BLaER1 (cell line): Measurements from ENCODE around the gene IFT122.
"Not testable (repeated sequence)": the region's sequence is repeated elsewhere in the genome, so short reads cannot be mapped to it uniquely, and the experiment has no call there.

ENCODE experiments used
- H3K27ac ChIP-seq: shearing (Covaris generic); formaldehyde crosslinking; 2 replicates; pipeline ENCODE4 v1.8.1; 2022
- H3K27me3 ChIP-seq: shearing (Covaris generic); formaldehyde crosslinking; 2 replicates; pipeline ENCODE4 v1.8.1; 2022
- H3K36me3 ChIP-seq: shearing (Covaris generic); formaldehyde crosslinking; 2 replicates; pipeline ENCODE4 v1.8.1; 2022
- H3K4me1 ChIP-seq: shearing (Covaris generic); formaldehyde crosslinking; 2 replicates; pipeline ENCODE4 v1.8.1; 2022
- H3K4me2 ChIP-seq: shearing (Covaris generic); formaldehyde crosslinking; 2 replicates; pipeline ENCODE4 v1.8.1; 2022
- H3K4me3 ChIP-seq: shearing (Covaris generic); formaldehyde crosslinking; 2 replicates; pipeline ENCODE4 v1.8.1; 2022
- H3K9ac ChIP-seq: shearing (Covaris generic); formaldehyde crosslinking; 2 replicates; pipeline ENCODE4 v1.8.1; 2022
- H3K9me3 ChIP-seq: shearing (Covaris generic); formaldehyde crosslinking; 2 replicates; pipeline ENCODE4 v1.8.1; 2022
- H4K20me1 ChIP-seq: shearing (Covaris generic); formaldehyde crosslinking; 2 replicates; pipeline ENCODE4 v1.8.1; 2022
- Cebpa-rat ChIP-seq: shearing (Covaris generic); IDR thresholded peaks from 2 replicates; pipeline ENCODE4 v1.8.1; 2022

IFT122 gene

GRCh38 chr3:129439817-129440617 lies at the start of gene IFT122, which contains the start of gene MBD4:
IFT122 (plus strand) TSS chr3:129440224; CDS start chr3:129440331, 107 bp downstream.
MBD4 (minus strand) TSS chr3:129439948; CDS start chr3:129439833, 115 bp downstream.
- H4K20me1 ChIP-seq = no peaks in the 10 kb centered on the region
- no peaks in the 10 kb centered on the region for H3K27me3 ChIP-seq
- H3K9me3 ChIP-seq = no peaks in the 10 kb centered on the region
- H3K4me2 ChIP-seq = peak within 1 kb of the TSS; percentile 94
- peak within 1 kb of the TSS; percentile 92 for H3K27ac ChIP-seq
- H3K36me3 ChIP-seq = peaks cover 29% of the 10 kb centered on the region
- H3K4me1 ChIP-seq = peaks cover 64% of the 10 kb centered on the region
- TF ChIP-seq Cebpa-rat = peak; percentile 99
- peak within 1 kb of the TSS; percentile 87 for H3K4me3 ChIP-seq
- H3K9ac ChIP-seq = peak within 1 kb of the TSS; percentile 90

GRCh38 chr3:129391583-129391982 lies 48.4 kb upstream of the IFT122 start:
- H3K27me3 ChIP-seq, H3K27ac ChIP-seq, H3K4me2 ChIP-seq, H3K9ac ChIP-seq, H3K9me3 ChIP-seq, H3K4me3 ChIP-seq, H3K4me1 ChIP-seq: not testable (repeated sequence)
- H4K20me1 ChIP-seq = peaks cover 46% of the 10 kb centered on the region
- H3K36me3 ChIP-seq = peaks cover 98% of the 10 kb centered on the region

- H3K4me2 ChIP-seq, H3K9ac ChIP-seq, H3K9me3 ChIP-seq, H3K27ac ChIP-seq, H3K27me3 ChIP-seq, H3K4me3 ChIP-seq: not testable (repeated sequence)
- peaks cover 53% of the 10 kb centered on the region for H4K20me1 ChIP-seq
- H3K4me1 ChIP-seq = peaks cover 12% of the 10 kb centered on the region
- H3K36me3 ChIP-seq = peaks cover 99% of the 10 kb centered on the region
These were observed 47.7 kb upstream of the IFT122 start for GRCh38 chr3:129392106-129392887.

- Histone ChIP-seq H4K20me1 (peaks cover 62% of the 10 kb centered on the region), H3K9me3 (no peaks in the 10 kb centered on the region), H3K4me2 (no peak overlapping the region), H3K4me3 (no peak overlapping the region), H3K4me1 (peaks cover 21% of the 10 kb centered on the region), H3K27ac (no peak overlapping the region), H3K9ac (no peak overlapping the region), H3K27me3 (no peaks in the 10 kb centered on the region), H3K36me3 (peaks cover 94% of the 10 kb centered on the region)
- TF ChIP-seq Cebpa-rat = no peak
These were observed 46.8 kb upstream of the IFT122 start for GRCh38 chr3:129393271-129393670.

GRCh38 chr3:129393760-129394564 lies 46.1 kb upstream of the IFT122 start:
- not testable (repeated sequence) for H3K4me3 ChIP-seq, H3K4me2 ChIP-seq, H3K27ac ChIP-seq, H3K9me3 ChIP-seq, H3K27me3 ChIP-seq, H3K9ac ChIP-seq
- Histone ChIP-seq H3K36me3 (peaks cover 87% of the 10 kb centered on the region), H3K4me1 (peaks cover 25% of the 10 kb centered on the region), H4K20me1 (peaks cover 69% of the 10 kb centered on the region)

GRCh38 chr3:129398803-129399144 lies 41.2 kb upstream of the IFT122 start:
- no peaks in the 10 kb centered on the region for H3K27me3 ChIP-seq
- H3K4me2 ChIP-seq = peak overlapping the region; percentile 99
- peaks cover 33% of the 10 kb centered on the region for H3K4me1 ChIP-seq
- peaks cover 51% of the 10 kb centered on the region for H4K20me1 ChIP-seq
- H3K4me3 ChIP-seq = peak overlapping the region; percentile 86
- H3K9ac ChIP-seq = peak overlapping the region; percentile 91
- H3K27ac ChIP-seq = peak overlapping the region; percentile 96
- H3K36me3 ChIP-seq = peaks cover 40% of the 10 kb centered on the region
- no peaks in the 10 kb centered on the region for H3K9me3 ChIP-seq
- no peak for TF ChIP-seq Cebpa-rat

- TF ChIP-seq Cebpa-rat = no peak
- Histone ChIP-seq H3K27me3 (no peaks in the 10 kb centered on the region), H3K9ac (peak overlapping the region; percentile 91), H3K4me1 (peaks cover 38% of the 10 kb centered on the region), H3K9me3 (no peaks in the 10 kb centered on the region), H3K36me3 (peaks cover 34% of the 10 kb centered on the region), H3K4me2 (peak overlapping the region; percentile 99), H4K20me1 (peaks cover 46% of the 10 kb centered on the region), H3K27ac (peak overlapping the region; percentile 96), H3K4me3 (peak overlapping the region; percentile 86)
These were observed 40.7 kb upstream of the IFT122 start for GRCh38 chr3:129399145-129399894.

- Histone ChIP-seq H4K20me1 (peaks cover 40% of the 10 kb centered on the region), H3K27ac (peak overlapping the region; percentile 96; the same call in 1 of the 2 replicates), H3K9ac (no peak overlapping the region), H3K4me2 (peak overlapping the region; percentile 99), H3K27me3 (no peaks in the 10 kb centered on the region), H3K4me1 (peaks cover 44% of the 10 kb centered on the region), H3K4me3 (peak overlapping the region; percentile 86), H3K36me3 (peaks cover 28% of the 10 kb centered on the region), H3K9me3 (no peaks in the 10 kb centered on the region)
- TF ChIP-seq Cebpa-rat = no peak
These were observed 40.1 kb upstream of the IFT122 start for GRCh38 chr3:129399895-129400357.

GRCh38 chr3:129402210-129402609 lies 37.8 kb upstream of the IFT122 start:
- Histone ChIP-seq H4K20me1 (peaks cover 17% of the 10 kb centered on the region), H3K4me3 (no peak overlapping the region), H3K27me3 (no peaks in the 10 kb centered on the region), H3K9ac (no peak overlapping the region), H3K36me3 (peaks cover 6% of the 10 kb centered on the region), H3K4me2 (no peak overlapping the region), H3K9me3 (no peaks in the 10 kb centered on the region), H3K27ac (no peak overlapping the region), H3K4me1 (peaks cover 41% of the 10 kb centered on the region)
- no peak for TF ChIP-seq Cebpa-rat
